Natural killer cell (primary cell): ENCODE results near the gene PCP4. TPM values are rescaled to one million over a fixed set of nuclear protein-coding genes. Genes with fewer than 3 reads are reported as not detected.

ENCODE experiments used
- ATAC-seq, 3 donors: fragments of 150-1000 bp in 2 of 3; fragments of 200-7000 bp in 1 of 3; cut with Tn5 transposase; 1 replicate in 1 of 3; 2 replicates in 2 of 3; pipeline ENCODE4 v1.10.0; 2021; ENCODE audit warnings: mild to moderate bottlenecking in 2 of 3, moderate library complexity in 2 of 3
- DNase-seq, 2 donors: peaks; one replicate each; pipeline versions ENCODE4 v3.0.0 to v3.0.0-alpha.2; 2013 to 2021; ENCODE audit warnings: mixed read lengths in 1 of 2
- H3K27ac ChIP-seq: one replicate; pipeline ENCODE4 v1.5.1; 2013; ENCODE audit warnings: mild to moderate bottlenecking, low read length
- H3K27me3 ChIP-seq: one replicate; pipeline ENCODE4 v1.6.1; 2013; ENCODE audit warnings: low read length; ENCODE audit not compliant: control insufficient read depth, insufficient read depth
- H3K36me3 ChIP-seq: one replicate; pipeline ENCODE4 v1.6.1; 2013; ENCODE audit warnings: low read length; ENCODE audit not compliant: control insufficient read depth, insufficient read depth
- H3K4me1 ChIP-seq: one replicate; pipeline ENCODE4 v1.6.1; 2013; ENCODE audit warnings: low read length; ENCODE audit not compliant: control insufficient read depth, insufficient read depth
- H3K4me3 ChIP-seq: one replicate; pipeline ENCODE4 v1.5.1; 2013; ENCODE audit warnings: low read length
- H3K9me3 ChIP-seq: one replicate; pipeline ENCODE4 v1.6.1; 2013; ENCODE audit warnings: low read length; ENCODE audit not compliant: control insufficient read depth, insufficient read depth
- H3K27ac Mint-ChIP-seq, 2 donors: one replicate each; pipeline ENCODE4 v1.8.0; 2022; ENCODE audit warnings: mild to moderate bottlenecking in 2 of 2, mixed read lengths in 2 of 2, moderate library complexity in 1 of 2
- H3K27me3 Mint-ChIP-seq, 2 donors: one replicate each; pipeline ENCODE4 v1.8.0; 2022; ENCODE audit warnings: low read depth in 2 of 2, mixed read lengths in 2 of 2
- H3K36me3 Mint-ChIP-seq: one replicate; pipeline ENCODE4 v1.8.0; 2022; ENCODE audit warnings: mixed read lengths
- H3K4me1 Mint-ChIP-seq, 2 donors: one replicate each; pipeline ENCODE4 v1.8.0; 2022; ENCODE audit warnings: mixed read lengths in 2 of 2
- H3K4me3 Mint-ChIP-seq: one replicate; pipeline ENCODE4 v1.8.0; 2022; ENCODE audit warnings: mild to moderate bottlenecking, moderate library complexity, mixed read lengths
- H3K9me3 Mint-ChIP-seq, 2 donors: one replicate each; pipeline ENCODE4 v1.8.0; 2022; ENCODE audit warnings: mixed read lengths in 2 of 2
- WGBS: methylation state at CpG from one replicate; pipeline ENCODE4 v1.1.7; 2013; ENCODE audit warnings: missing lambda C conversion rate; ENCODE audit not compliant: insufficient coverage; 5-methylcytosine and 5-hydroxymethylcytosine counted together
- intact Hi-C: fragments of 100-400 bp; cut with micrococcal nuclease; formaldehyde crosslinking; loops from one replicate; pipeline ENCODE4 v1.14.2; 2022
- total RNA-seq, 4 donors: library from RNA; stranded (reverse); fragments of 120-200 nt in 1 of 4; gene quantifications; one replicate each; pipeline versions ENCODE4 v1.2.3 to v1.2.4, GENCODE V29; 2013 to 2022
- TF ChIP-seq, protein P1 (sequence below): fragments of 200-600 bp; IDR thresholded peaks from one replicate; pipeline ENCODE4 v1.8.0; 2022; ENCODE audit warnings: antibody characterized with exemption

The PCP4 gene
- total RNA-seq, 3 donors from 2014 or later (not counting 1 experiment from before 2014, with no cell fraction given) = not detected

DNA sequence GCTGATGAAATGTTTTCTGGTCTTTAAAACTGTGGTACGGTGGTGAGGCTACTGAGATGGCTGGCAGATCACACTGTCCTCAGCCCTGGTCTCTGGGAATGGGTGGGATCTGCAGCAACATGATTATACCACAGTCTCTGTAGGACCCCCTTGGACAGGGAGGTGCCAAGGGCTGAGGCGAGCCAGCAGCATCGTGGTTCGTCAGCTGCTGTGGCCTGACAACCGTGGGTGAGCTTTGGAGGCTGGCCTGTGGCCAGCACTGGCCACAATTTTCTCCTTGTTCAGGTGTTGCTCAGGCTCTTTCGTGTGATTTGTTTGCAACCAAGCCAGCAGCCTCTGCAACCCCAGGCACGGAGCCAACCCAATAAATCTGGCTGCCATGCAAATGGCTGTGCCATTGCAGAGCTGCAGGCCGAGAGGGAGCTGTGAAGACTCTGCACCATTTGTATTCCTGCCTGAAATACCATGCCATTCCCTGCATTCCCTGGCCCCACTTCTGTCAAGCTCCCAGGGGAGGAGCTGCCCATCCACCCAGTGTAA lies 70.9 kb downstream of the PCP4 start:
- no peak overlapping the region for H3K27ac ChIP-seq
- TF ChIP-seq, protein P1, sequence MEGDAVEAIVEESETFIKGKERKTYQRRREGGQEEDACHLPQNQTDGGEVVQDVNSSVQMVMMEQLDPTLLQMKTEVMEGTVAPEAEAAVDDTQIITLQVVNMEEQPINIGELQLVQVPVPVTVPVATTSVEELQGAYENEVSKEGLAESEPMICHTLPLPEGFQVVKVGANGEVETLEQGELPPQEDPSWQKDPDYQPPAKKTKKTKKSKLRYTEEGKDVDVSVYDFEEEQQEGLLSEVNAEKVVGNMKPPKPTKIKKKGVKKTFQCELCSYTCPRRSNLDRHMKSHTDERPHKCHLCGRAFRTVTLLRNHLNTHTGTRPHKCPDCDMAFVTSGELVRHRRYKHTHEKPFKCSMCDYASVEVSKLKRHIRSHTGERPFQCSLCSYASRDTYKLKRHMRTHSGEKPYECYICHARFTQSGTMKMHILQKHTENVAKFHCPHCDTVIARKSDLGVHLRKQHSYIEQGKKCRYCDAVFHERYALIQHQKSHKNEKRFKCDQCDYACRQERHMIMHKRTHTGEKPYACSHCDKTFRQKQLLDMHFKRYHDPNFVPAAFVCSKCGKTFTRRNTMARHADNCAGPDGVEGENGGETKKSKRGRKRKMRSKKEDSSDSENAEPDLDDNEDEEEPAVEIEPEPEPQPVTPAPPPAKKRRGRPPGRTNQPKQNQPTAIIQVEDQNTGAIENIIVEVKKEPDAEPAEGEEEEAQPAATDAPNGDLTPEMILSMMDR = no peak
- no peaks in the 10 kb centered on the region for H3K9me3 ChIP-seq
- Mint-ChIP-seq H3K27ac (no peak overlapping the region), H3K4me1 (no peaks in the 10 kb centered on the region), H3K36me3 (no peaks in the 10 kb centered on the region), H3K4me3 (no peak overlapping the region), H3K9me3 (peaks cover 0 to 4% of the 10 kb centered on the region in 2 donors), H3K27me3 (no peaks in the 10 kb centered on the region)
- no peaks in the 10 kb centered on the region for H3K4me1 ChIP-seq
- ATAC-seq (no peak), DNase-seq (no peak)
- H3K36me3 ChIP-seq = no peaks in the 10 kb centered on the region
- no peaks in the 10 kb centered on the region for H3K27me3 ChIP-seq
- intact Hi-C loops = no loop called here
- WGBS = 64% methylated on average over 8 of the region's 8 CpGs
- H3K4me3 ChIP-seq = no peak overlapping the region

- H3K4me1 Mint-ChIP-seq = no peaks in the 10 kb centered on the region
- H3K4me3 Mint-ChIP-seq = no peak overlapping the region
- no peaks in the 10 kb centered on the region for H3K27me3 ChIP-seq
- H3K4me1 ChIP-seq = no peaks in the 10 kb centered on the region
- H3K9me3 ChIP-seq = no peaks in the 10 kb centered on the region
- WGBS = 60% methylated on average over 2 of the region's 2 CpGs
- no peaks in the 10 kb centered on the region for H3K27me3 Mint-ChIP-seq
- no peak for DNase-seq
- TF ChIP-seq, protein P1 = no peak
- no peak overlapping the region for H3K4me3 ChIP-seq
- H3K27ac Mint-ChIP-seq = no peak overlapping the region
- no peaks in the 10 kb centered on the region for H3K36me3 Mint-ChIP-seq
- no peaks in the 10 kb centered on the region for H3K36me3 ChIP-seq
- ATAC-seq = no peak
- intact Hi-C loops = no loop called here
- no peak overlapping the region for H3K27ac ChIP-seq
- peaks cover 6 to 10% of the 10 kb centered on the region in 2 donors for H3K9me3 Mint-ChIP-seq
Observed at GRCh38 chr21:39946199-39946598, 79.0 kb downstream of the PCP4 start.

DNA sequence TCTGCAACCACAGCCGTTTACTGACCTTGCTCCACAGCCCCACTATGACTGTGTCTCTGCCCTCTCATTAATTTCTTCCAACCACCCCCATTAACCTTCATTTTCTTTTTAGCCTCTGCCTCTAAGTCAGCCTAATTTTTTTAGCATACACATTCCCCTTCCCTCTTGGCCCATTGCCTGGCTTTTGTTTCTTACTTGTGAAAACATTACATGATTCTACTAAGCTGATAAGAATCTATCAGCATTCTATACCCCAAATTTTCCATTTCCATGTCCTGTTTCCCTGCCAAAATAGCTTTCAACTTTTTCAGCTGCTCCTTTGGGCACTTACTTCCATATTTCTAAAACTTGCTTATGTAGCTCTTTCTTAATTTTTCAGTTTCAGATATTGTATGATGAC lies 79.8 kb downstream of the PCP4 start:
- no peak for ATAC-seq

More for the DNA sequence above, 79.8 kb downstream of the PCP4 start:
- Histone ChIP-seq H3K9me3 (no peaks in the 10 kb centered on the region), H3K36me3 (no peaks in the 10 kb centered on the region), H3K4me3 (no peak overlapping the region), H3K27ac (no peak overlapping the region), H3K4me1 (no peaks in the 10 kb centered on the region), H3K27me3 (no peaks in the 10 kb centered on the region)
- H3K27ac Mint-ChIP-seq = no peak overlapping the region
- no peaks in the 10 kb centered on the region for H3K36me3 Mint-ChIP-seq
- DNase-seq = no peak
- intact Hi-C loops = no loop called here
- no peaks in the 10 kb centered on the region for H3K27me3 Mint-ChIP-seq
- TF ChIP-seq, protein P1 = no peak
- no peak overlapping the region for H3K4me3 Mint-ChIP-seq
- WGBS = 91% methylated on average over 1 of the region's 1 CpG
- peaks cover 6 to 9% of the 10 kb centered on the region in 2 donors for H3K9me3 Mint-ChIP-seq
- H3K4me1 Mint-ChIP-seq = no peaks in the 10 kb centered on the region
